ENCODE data around the gene PHF21B. TPM values are rescaled to one million over a fixed set of nuclear protein-coding genes. Genes with fewer than 3 reads are reported as not detected.
"Not testable (repeated sequence)": the region's sequence is repeated elsewhere in the genome, so short reads cannot be mapped to it uniquely, and the experiment has no call there.

PHF21B gene
- total RNA-seq (not detected), polyA plus RNA-seq (not detected)

- H3K9me3 ChIP-seq (ENCODE audit: control insufficient read depth in 2 of 2, low read length in 2 of 2), result no peaks in the 10 kb centered on the region
- Mint-ChIP-seq H3K9me3 (peaks cover 0 to 5% (median 0%) of the 10 kb centered on the region in 7 donors), H3K27ac (no peak within 1 kb of the TSS), H3K4me3 (peak within 1 kb of the TSS; percentile 52 to 93 (median 82)), H3K27me3 (peaks cover 43% of the 10 kb centered on the region), H3K4me1 (peaks cover 0 to 15% (median 10%) of the 10 kb centered on the region in 4 donors), H3K36me3 (no peaks in the 10 kb centered on the region)
- H3K4me3 ChIP-seq (ENCODE audit: low read depth, low read length), result no peak within 1 kb of the TSS
- no peak for DNase-seq
- no peak for ATAC-seq (ENCODE audit: low read depth in 2 of 2)
- H3K36me3 ChIP-seq (ENCODE audit: control insufficient read depth, insufficient read depth, low read length), result no peaks in the 10 kb centered on the region
- no peak within 1 kb of the TSS for H3K27ac ChIP-seq (ENCODE audit: insufficient read depth, low read length, poor library complexity, severe bottlenecking)
- H3K4me1 ChIP-seq (ENCODE audit: control insufficient read depth, insufficient read depth, low read length, poor library complexity, severe bottlenecking), result peaks cover 26% of the 10 kb centered on the region
- peaks cover 19% of the 10 kb centered on the region for H3K27me3 ChIP-seq (ENCODE audit: control insufficient read depth, insufficient read depth, low read length)
Observed at GRCh38 chr22:45009606-45010531, at the start of gene PHF21B. Gene PHF21B (minus strand): TSS chr22:45010005. CDS start chr22:45009549, 456 bp downstream.

- Mint-ChIP-seq H3K36me3 (no peaks in the 10 kb centered on the region), H3K27me3 (peaks cover 8% of the 10 kb centered on the region), H3K9me3 (peaks cover 0 to 1% (median 0%) of the 10 kb centered on the region in 7 donors), H3K4me3 (no peak overlapping the region), H3K4me1 (peaks cover 0 to 3% (median under 1%) of the 10 kb centered on the region in 4 donors), H3K27ac (no peak overlapping the region)
- Histone ChIP-seq H3K27me3 (ENCODE audit: control insufficient read depth, insufficient read depth, low read length) (no peaks in the 10 kb centered on the region), H3K27ac (ENCODE audit: insufficient read depth, low read length, poor library complexity, severe bottlenecking) (no peak overlapping the region), H3K9me3 (ENCODE audit: control insufficient read depth in 2 of 2, low read length in 2 of 2) (no peaks in the 10 kb centered on the region), H3K4me1 (ENCODE audit: control insufficient read depth, insufficient read depth, low read length, poor library complexity, severe bottlenecking) (no peaks in the 10 kb centered on the region), H3K4me3 (ENCODE audit: low read depth, low read length) (no peak overlapping the region), H3K36me3 (ENCODE audit: control insufficient read depth, insufficient read depth, low read length) (no peaks in the 10 kb centered on the region)
- ATAC-seq (ENCODE audit: low read depth in 2 of 2) (no peak), DNase-seq (no peak)
Observed at GRCh38 chr22:45059296-45059695, 49.5 kb upstream of the PHF21B start.

GRCh38 chr22:45058622-45058912 lies 48.8 kb upstream of the PHF21B start:
- Histone ChIP-seq H3K27ac (ENCODE audit: insufficient read depth, low read length, poor library complexity, severe bottlenecking) (no peak overlapping the region), H3K4me1 (ENCODE audit: control insufficient read depth, insufficient read depth, low read length, poor library complexity, severe bottlenecking) (no peaks in the 10 kb centered on the region), H3K36me3 (ENCODE audit: control insufficient read depth, insufficient read depth, low read length) (no peaks in the 10 kb centered on the region), H3K4me3 (ENCODE audit: low read depth, low read length) (no peak overlapping the region), H3K27me3 (ENCODE audit: control insufficient read depth, insufficient read depth, low read length) (no peaks in the 10 kb centered on the region), H3K9me3 (ENCODE audit: control insufficient read depth in 2 of 2, low read length in 2 of 2) (no peaks in the 10 kb centered on the region)
- Mint-ChIP-seq H3K27ac (no peak overlapping the region), H3K4me3 (no peak overlapping the region), H3K36me3 (no peaks in the 10 kb centered on the region), H3K27me3 (peaks cover 8% of the 10 kb centered on the region), H3K4me1 (peaks cover 0 to 2% (median 0%) of the 10 kb centered on the region in 4 donors), H3K9me3 (peaks cover 0 to 1% (median 0%) of the 10 kb centered on the region in 7 donors)
- no peak for ATAC-seq (ENCODE audit: low read depth in 2 of 2)
- DNase-seq, result no peak

GRCh38 chr22:45055936-45056335 lies 46.1 kb upstream of the PHF21B start:
- no peaks in the 10 kb centered on the region for H3K4me1 ChIP-seq (ENCODE audit: control insufficient read depth, insufficient read depth, low read length, poor library complexity, severe bottlenecking)
- DNase-seq, result no peak
- Mint-ChIP-seq H3K4me3 (no peak overlapping the region), H3K9me3 (peaks cover 0 to 3% (median 0%) of the 10 kb centered on the region in 7 donors), H3K4me1 (peaks cover 0 to 2% (median 0%) of the 10 kb centered on the region in 4 donors), H3K27ac (no peak overlapping the region), H3K36me3 (no peaks in the 10 kb centered on the region), H3K27me3 (peaks cover 8% of the 10 kb centered on the region)
- no peak overlapping the region for H3K4me3 ChIP-seq (ENCODE audit: low read depth, low read length)
- no peaks in the 10 kb centered on the region for H3K9me3 ChIP-seq (ENCODE audit: control insufficient read depth in 2 of 2, low read length in 2 of 2)
- no peak for ATAC-seq (ENCODE audit: low read depth in 2 of 2)
- H3K27ac ChIP-seq (ENCODE audit: insufficient read depth, low read length, poor library complexity, severe bottlenecking), result no peak overlapping the region
- no peaks in the 10 kb centered on the region for H3K27me3 ChIP-seq (ENCODE audit: control insufficient read depth, insufficient read depth, low read length)
- no peaks in the 10 kb centered on the region for H3K36me3 ChIP-seq (ENCODE audit: control insufficient read depth, insufficient read depth, low read length)

GRCh38 chr22:45053571-45053970 lies 43.8 kb upstream of the PHF21B start:
- no peaks in the 10 kb centered on the region for H3K27me3 ChIP-seq (ENCODE audit: control insufficient read depth, insufficient read depth, low read length)
- H3K4me1 ChIP-seq (ENCODE audit: control insufficient read depth, insufficient read depth, low read length, poor library complexity, severe bottlenecking), result no peaks in the 10 kb centered on the region
- H3K27ac Mint-ChIP-seq, result no peak overlapping the region
- no peak overlapping the region for H3K27ac ChIP-seq (ENCODE audit: insufficient read depth, low read length, poor library complexity, severe bottlenecking)
- H3K36me3 ChIP-seq (ENCODE audit: control insufficient read depth, insufficient read depth, low read length), result no peaks in the 10 kb centered on the region
- peak overlapping the region in 1 of 4 donors; percentile 63 for H3K4me3 Mint-ChIP-seq
- no peaks in the 10 kb centered on the region for H3K9me3 ChIP-seq (ENCODE audit: control insufficient read depth in 2 of 2, low read length in 2 of 2)
- no peak for ATAC-seq (ENCODE audit: low read depth in 2 of 2)
- DNase-seq, result no peak
- H3K4me1 Mint-ChIP-seq, result peaks cover 0 to 2% (median 0%) of the 10 kb centered on the region in 4 donors
- H3K4me3 ChIP-seq (ENCODE audit: low read depth, low read length), result no peak overlapping the region
- H3K36me3 Mint-ChIP-seq, result no peaks in the 10 kb centered on the region
- peaks cover 12% of the 10 kb centered on the region for H3K27me3 Mint-ChIP-seq
- peaks cover 0 to 3% (median 0%) of the 10 kb centered on the region in 7 donors for H3K9me3 Mint-ChIP-seq

- DNase-seq, result no peak
- Histone ChIP-seq H3K27ac (ENCODE audit: insufficient read depth, low read length, poor library complexity, severe bottlenecking) (no peak overlapping the region), H3K4me1 (ENCODE audit: control insufficient read depth, insufficient read depth, low read length, poor library complexity, severe bottlenecking) (no peaks in the 10 kb centered on the region), H3K36me3 (ENCODE audit: control insufficient read depth, insufficient read depth, low read length) (no peaks in the 10 kb centered on the region), H3K27me3 (ENCODE audit: control insufficient read depth, insufficient read depth, low read length) (no peaks in the 10 kb centered on the region), H3K9me3 (ENCODE audit: control insufficient read depth in 2 of 2, low read length in 2 of 2) (no peaks in the 10 kb centered on the region), H3K4me3 (ENCODE audit: low read depth, low read length) (no peak overlapping the region)
- Mint-ChIP-seq H3K9me3 (peaks cover 0 to 3% (median 0%) of the 10 kb centered on the region in 7 donors), H3K4me1 (peaks cover 0 to under 1% (median 0%) of the 10 kb centered on the region in 4 donors), H3K27ac (no peak overlapping the region), H3K36me3 (no peaks in the 10 kb centered on the region), H3K4me3 (no peak overlapping the region), H3K27me3 (peaks cover 12% of the 10 kb centered on the region)
- ATAC-seq (ENCODE audit: low read depth in 2 of 2), result no peak
Observed at GRCh38 chr22:45053094-45053493, 43.3 kb upstream of the PHF21B start.

GRCh38 chr22:45052665-45053064 lies 42.9 kb upstream of the PHF21B start:
- not testable (repeated sequence) for H3K4me1 Mint-ChIP-seq; H3K9me3 Mint-ChIP-seq; H3K36me3 Mint-ChIP-seq; ATAC-seq (ENCODE audit: low read depth in 2 of 2); H3K27ac ChIP-seq (ENCODE audit: insufficient read depth, low read length, poor library complexity, severe bottlenecking); H3K36me3 ChIP-seq (ENCODE audit: control insufficient read depth, insufficient read depth, low read length); H3K4me1 ChIP-seq (ENCODE audit: control insufficient read depth, insufficient read depth, low read length, poor library complexity, severe bottlenecking); DNase-seq; H3K4me3 ChIP-seq (ENCODE audit: low read depth, low read length); H3K4me3 Mint-ChIP-seq; H3K27me3 ChIP-seq (ENCODE audit: control insufficient read depth, insufficient read depth, low read length); H3K9me3 ChIP-seq (ENCODE audit: control insufficient read depth in 2 of 2, low read length in 2 of 2); H3K27ac Mint-ChIP-seq
- peaks cover 13% of the 10 kb centered on the region for H3K27me3 Mint-ChIP-seq

GRCh38 chr22:45051946-45052345 lies 42.1 kb upstream of the PHF21B start:
- Mint-ChIP-seq H3K4me3 (no peak overlapping the region), H3K36me3 (no peaks in the 10 kb centered on the region), H3K27ac (no peak overlapping the region), H3K4me1 (no peaks in the 10 kb centered on the region), H3K27me3 (peaks cover 17% of the 10 kb centered on the region), H3K9me3 (peaks cover 0 to 3% (median 0%) of the 10 kb centered on the region in 7 donors)
- DNase-seq, result no peak
- Histone ChIP-seq H3K4me1 (ENCODE audit: control insufficient read depth, insufficient read depth, low read length, poor library complexity, severe bottlenecking) (no peaks in the 10 kb centered on the region), H3K36me3 (ENCODE audit: control insufficient read depth, insufficient read depth, low read length) (no peaks in the 10 kb centered on the region), H3K9me3 (ENCODE audit: control insufficient read depth in 2 of 2, low read length in 2 of 2) (no peaks in the 10 kb centered on the region), H3K27me3 (ENCODE audit: control insufficient read depth, insufficient read depth, low read length) (no peaks in the 10 kb centered on the region), H3K27ac (ENCODE audit: insufficient read depth, low read length, poor library complexity, severe bottlenecking) (no peak overlapping the region), H3K4me3 (ENCODE audit: low read depth, low read length) (no peak overlapping the region)
- ATAC-seq (ENCODE audit: low read depth in 2 of 2), result no peak

All from CD4-positive, CD25-positive, alpha-beta regulatory T cell (primary cell).